HG02798 (cell line): ENCODE measurements around the gene MGAT5.

Source experiments
- ATAC-seq: cut with Tn5 transposase; IDR thresholded peaks from one replicate; pipeline ENCODE4 v1.9.1; 2021; ENCODE audit warnings: mild to moderate bottlenecking; ENCODE audit not compliant: unreplicated experiment, poor library complexity

The MGAT5 gene

GRCh38 chr2:134253804-134254203 lies at the start of gene MGAT5:
TSS of gene MGAT5 (plus strand) at chr2:134254072. CDS start at chr2:134254404, 332 bp downstream.
- ATAC-seq: no peak

- ATAC-seq: no peak
These were observed 48.8 kb upstream of the MGAT5 start for GRCh38 chr2:134205087-134205486.

- no peak for ATAC-seq
These were observed 47.8 kb upstream of the MGAT5 start for GRCh38 chr2:134206031-134206430.

- no peak for ATAC-seq
These were observed 47.3 kb upstream of the MGAT5 start for GRCh38 chr2:134206573-134206972.

GRCh38 chr2:134207589-134208209 lies 46.2 kb upstream of the MGAT5 start:
- peak; percentile 89 for ATAC-seq

- no peak for ATAC-seq
These were observed 45.0 kb upstream of the MGAT5 start for GRCh38 chr2:134208825-134209224.

- no peak for ATAC-seq
These were observed 41.1 kb upstream of the MGAT5 start for GRCh38 chr2:134212746-134213145.

GRCh38 chr2:134216152-134216829 lies 37.6 kb upstream of the MGAT5 start:
- no peak for ATAC-seq

GRCh38 chr2:134217351-134217750 lies 36.5 kb upstream of the MGAT5 start:
- no peak for ATAC-seq

- ATAC-seq: peak; percentile 75
These were observed 35.9 kb upstream of the MGAT5 start for GRCh38 chr2:134217924-134218323.

GRCh38 chr2:134218414-134218813 lies 35.5 kb upstream of the MGAT5 start:
- ATAC-seq: no peak

- ATAC-seq: peak; percentile 66
These were observed 34.8 kb upstream of the MGAT5 start for GRCh38 chr2:134218930-134219658.

GRCh38 chr2:134220344-134220974 lies 33.4 kb upstream of the MGAT5 start:
- ATAC-seq: no peak

GRCh38 chr2:134224005-134224404 lies 29.9 kb upstream of the MGAT5 start:
- no peak for ATAC-seq

GRCh38 chr2:134225173-134225572 lies 28.7 kb upstream of the MGAT5 start:
- ATAC-seq: no peak

GRCh38 chr2:134225841-134226240 lies 28.0 kb upstream of the MGAT5 start:
- no peak for ATAC-seq

- no peak for ATAC-seq
These were observed 27.3 kb upstream of the MGAT5 start for GRCh38 chr2:134226601-134227000.

GRCh38 chr2:134227666-134228065 lies 26.2 kb upstream of the MGAT5 start:
- no peak for ATAC-seq

GRCh38 chr2:134228493-134228903 lies 25.4 kb upstream of the MGAT5 start:
- no peak for ATAC-seq

- no peak for ATAC-seq
These were observed 24.3 kb upstream of the MGAT5 start for GRCh38 chr2:134229540-134229939.

- no peak for ATAC-seq
These were observed 23.0 kb upstream of the MGAT5 start for GRCh38 chr2:134230885-134231284.
